Lower leg skin (tissue), 4 donors: Measurements from ENCODE around the gene ASB6. TPM values are rescaled to one million over a fixed set of nuclear protein-coding genes. Genes with fewer than 3 reads are reported as not detected.

ENCODE experiments used
- DNase-seq, 2 donors: peaks; one replicate each; pipeline ENCODE4 v3.0.0-alpha.2; 2019; ENCODE audit warnings: low spot score in 2 of 2
- H3K4me3 ChIP-seq: fragments of 200-600 bp; sonication (generic); 2 replicates; pipeline ENCODE4 v1.5.1; 2017; ENCODE audit warnings: mild to moderate bottlenecking, low read depth; ENCODE audit not compliant: poor library complexity, severe bottlenecking
- CTCF ChIP-seq, 3 donors: fragments of 450-650 bp; IDR thresholded peaks; one replicate each; pipeline ENCODE4 v1.5.1; 2016; ENCODE audit warnings: antibody characterized with exemption in 3 of 3, mild to moderate bottlenecking in 3 of 3, moderate library complexity in 2 of 3
- POLR2A ChIP-seq, 2 donors: fragments of 450-650 bp; IDR thresholded peaks; one replicate each; pipeline ENCODE4 v1.6.1; 2016 to 2017; ENCODE audit warnings: antibody characterized with exemption in 2 of 2, mild to moderate bottlenecking in 1 of 2, moderate library complexity in 1 of 2
- WGBS, 2 donors: methylation state at CpG; one replicate each; pipeline ENCODE4 v1.1.5; 2018; 5-methylcytosine and 5-hydroxymethylcytosine counted together
- intact Hi-C: fragments of 100-400 bp; cut with DNase I; formaldehyde crosslinking; loops from one replicate; pipeline ENCODE4 v1.15.0; 2023; ENCODE audit warnings: low total_unique reads
- total RNA-seq, 4 donors: library from RNA; depleted of rRNA; stranded (reverse); fragments of >200 nt; gene quantifications; one replicate each; pipeline ENCODE4 v1.1.0, GENCODE V29; 2016

The ASB6 gene
- total RNA-seq, 4 donors from 2014 or later, result 33.0 to 46.9 (median 40.1) TPM

GRCh38 chr9:129646654-129647053 is 4.7 kb upstream of the ASB6 start:
- no peak overlapping the region for H3K4me3 ChIP-seq
- TF ChIP-seq POLR2A (IDR thresholded peaks at IDR 0.05), result no peak
- TF ChIP-seq CTCF (IDR thresholded peaks at IDR 0.05), result no peak
- DNase-seq, result no peak
- WGBS, 2 donors, result 84 to 98% methylated on average over 7 of the region's 7 CpGs
- intact Hi-C loops, result no loop called here

GRCh38 chr9:129646252-129646651 is 4.3 kb upstream of the ASB6 start:
- intact Hi-C loops, result no loop called here
- H3K4me3 ChIP-seq, result no peak overlapping the region
- TF ChIP-seq POLR2A (IDR thresholded peaks at IDR 0.05) (no peak), CTCF (IDR thresholded peaks at IDR 0.05) (no peak)
- no peak for DNase-seq
- WGBS, 2 donors, result 53 to 74% methylated on average over 12 of the region's 12 CpGs

GRCh38 chr9:129644902-129645301 is 3.0 kb upstream of the ASB6 start:
- TF ChIP-seq CTCF (IDR thresholded peaks at IDR 0.05) (no peak), POLR2A (IDR thresholded peaks at IDR 0.05) (no peak)
- H3K4me3 ChIP-seq, result no peak overlapping the region
- no peak for DNase-seq
- WGBS, 2 donors, result 61 to 72% methylated on average over 16 to 17 of the region's 17 CpGs
- intact Hi-C loops, result loop anchor here (5.0 kb wide), 1 partner anchor 142 kb away; no protein-coding TSS in a partner anchor

GRCh38 chr9:129644365-129644764 is 2.4 kb upstream of the ASB6 start:
- DNase-seq, result no peak
- no peak overlapping the region for H3K4me3 ChIP-seq
- WGBS, 2 donors, result 37 to 49% methylated on average over 11 of the region's 11 CpGs
- intact Hi-C loops, result loop anchor here (5.0 kb wide), 1 partner anchor 143 kb away; no protein-coding TSS in a partner anchor
- TF ChIP-seq CTCF (IDR thresholded peaks at IDR 0.05) (no peak), POLR2A (IDR thresholded peaks at IDR 0.05) (no peak)

GRCh38 chr9:129643706-129644105 is 1.8 kb upstream of the ASB6 start:
- no peak for DNase-seq
- TF ChIP-seq POLR2A (IDR thresholded peaks at IDR 0.05), result no peak
- no peak for TF ChIP-seq CTCF (IDR thresholded peaks at IDR 0.05)
- intact Hi-C loops, result loop anchor here (5.0 kb wide), 1 partner anchor 144 kb away; no protein-coding TSS in a partner anchor
- 58 to 68% methylated on average over 10 of the region's 10 CpGs for WGBS, 2 donors
- H3K4me3 ChIP-seq, result no peak overlapping the region
